ENCODE results near the gene MYO10. TPM values are rescaled to one million over a fixed set of nuclear protein-coding genes. Genes with fewer than 3 reads are reported as not detected.

Gene MYO10
- total and polyA plus RNA-seq, 2 of the 8 experiments (the other 6 are each of a cell fraction or from before 2014, with no cell fraction given), result 21.5 to 107 TPM

DNA sequence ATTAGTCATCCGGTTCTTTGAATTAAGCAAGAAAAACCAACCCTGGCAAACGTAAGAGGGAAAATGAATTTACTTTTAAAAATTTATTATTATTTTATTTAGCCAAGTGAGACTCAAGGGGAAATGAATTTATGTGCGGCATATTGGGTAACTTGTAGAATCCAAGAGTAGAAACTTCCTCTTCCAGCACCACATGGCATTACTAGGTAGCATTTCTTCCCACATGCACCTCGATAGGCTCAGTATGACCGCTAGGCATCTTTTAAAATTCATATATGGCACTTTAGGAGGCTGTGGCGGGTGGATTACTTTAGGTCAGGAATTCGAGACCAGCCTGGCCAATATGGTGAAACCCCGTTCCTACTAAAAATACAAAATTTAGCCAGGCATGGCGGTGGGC lies 17.6 kb upstream of the MYO10 start:
- Histone ChIP-seq H3K4me3 (ENCODE audit: extremely low read depth in 1 of 4, insufficient read depth in 2 of 4, low read depth in 3 of 4, low read length in 4 of 4) (no peak overlapping the region), H3K4ac (replicated peaks; ENCODE audit: insufficient read length, low read depth, low read length) (no peak overlapping the region), H2AK5ac (ENCODE audit: low read depth, low read length) (no peak overlapping the region), H3K9me3 (ENCODE audit: insufficient read depth in 2 of 2, low read depth in 1 of 2, low read length in 1 of 2) (no peaks in the 10 kb centered on the region), H3K14ac (ENCODE audit: insufficient read length) (no peak overlapping the region), H3K36me3 (ENCODE audit: control insufficient read depth in 2 of 4, insufficient read depth in 4 of 4, low read length in 3 of 4) (no peaks in the 10 kb centered on the region), H4K91ac (replicated peaks; ENCODE audit: insufficient read length, low read length) (no peak overlapping the region), H2BK12ac (ENCODE audit: low read depth, low read length) (no peak overlapping the region), H3K9ac (replicated peaks in 1 of 4; ENCODE audit: extremely low read depth in 1 of 4, low read depth in 3 of 4, low read length in 3 of 4) (no peak overlapping the region), H4K8ac (ENCODE audit: extremely low read depth, insufficient read depth, low read length) (no peak overlapping the region), H3K27me3 (replicated peaks in 1 of 4; ENCODE audit: control insufficient read depth in 3 of 4, extremely low read depth in 1 of 4, insufficient read depth in 3 of 4, low read length in 3 of 4) (no peaks in the 10 kb centered on the region), H3K79me2 (ENCODE audit: control insufficient read depth in 1 of 2, insufficient read depth in 2 of 2, low read length in 2 of 2) (no peaks in the 10 kb centered on the region), H3K79me1 (ENCODE audit: low read depth, low read length) (no peaks in the 10 kb centered on the region), H3K23me2 (ENCODE audit: low read depth, low read length) (no peaks in the 10 kb centered on the region), H3K56ac (replicated peaks; ENCODE audit: insufficient read length, low read depth, low read length) (no peak overlapping the region), H2BK20ac (ENCODE audit: low read length) (no peak overlapping the region), H3K18ac (ENCODE audit: extremely low read depth, low read length) (no peak overlapping the region), H3K27ac (ENCODE audit: low read depth, low read length) (no peak overlapping the region), H2BK15ac (ENCODE audit: low read length) (no peak overlapping the region), H3K4me1 (replicated peaks in 1 of 4; ENCODE audit: control insufficient read depth in 3 of 4, insufficient read depth in 4 of 4, low read length in 3 of 4) (peaks cover 0 to 3% (median 2%) of the 10 kb centered on the region in 4 experiments; a peak in 2 of 7 replicates), H3K23ac (ENCODE audit: insufficient read length) (no peak overlapping the region), H2AFZ (ENCODE audit: low read length) (no peak overlapping the region), H3K4me2 (ENCODE audit: insufficient read depth in 1 of 2, low read depth in 2 of 2, low read length in 2 of 2) (no peak overlapping the region), H2BK5ac (ENCODE audit: low read depth, low read length) (no peak overlapping the region), H4K5ac (ENCODE audit: insufficient read length, low read depth, low read length) (no peak overlapping the region), H4K20me1 (replicated peaks in 1 of 2; ENCODE audit: control insufficient read depth in 1 of 2, insufficient read depth in 2 of 2, low read length in 2 of 2) (no peaks in the 10 kb centered on the region), H2BK120ac (replicated peaks; ENCODE audit: low read depth, low read length) (no peak overlapping the region)
- FAIRE-seq (no peak), DNase-seq (ENCODE audit: low read depth in 1 of 2, low spot score in 2 of 2) (no peak)
- TF ChIP-seq SAP30 (IDR thresholded peaks at IDR 0.05; ENCODE audit: insufficient read depth, insufficient replicate concordance, low read length), result no peak
- 97% methylated on average over 8 of the region's 9 CpGs; no CpG with 5 or more reads in 1 of the 2 experiments for WGBS, 2 experiments (ENCODE audit: extremely low coverage in 1 of 2, insufficient coverage in 1 of 2, insufficient read length in 1 of 2, insufficient replicate concordance in 2 of 2, low coverage in 1 of 2, low lambda C conversion rate in 2 of 2, missing lambda C conversion rate in 1 of 2)
- ChIA-PET CTCF (ENCODE audit: partially characterized antibody) (no interaction called here), POLR2A (ENCODE audit: partially characterized antibody) (no interaction called here)
